Measurements from ENCODE around the gene SOS1.
A peak's percentile ranks its signal among the peaks of the same experiment; 100 is the strongest.
"Not testable (repeated sequence)": the region's sequence is repeated elsewhere in the genome, so short reads cannot be mapped to it uniquely, and the experiment has no call there.

SOS1 gene

GRCh38 chr2:39120771-39121522, at the start of gene SOS1:
TSS of gene SOS1 (minus strand) at chr2:39121051. CDS start at chr2:39120422, 629 bp downstream.
- DNase-seq, result peak; percentile 75

GRCh38 chr2:39164089-39164488, 43.2 kb upstream of the SOS1 start:
- no peak for DNase-seq

DNA sequence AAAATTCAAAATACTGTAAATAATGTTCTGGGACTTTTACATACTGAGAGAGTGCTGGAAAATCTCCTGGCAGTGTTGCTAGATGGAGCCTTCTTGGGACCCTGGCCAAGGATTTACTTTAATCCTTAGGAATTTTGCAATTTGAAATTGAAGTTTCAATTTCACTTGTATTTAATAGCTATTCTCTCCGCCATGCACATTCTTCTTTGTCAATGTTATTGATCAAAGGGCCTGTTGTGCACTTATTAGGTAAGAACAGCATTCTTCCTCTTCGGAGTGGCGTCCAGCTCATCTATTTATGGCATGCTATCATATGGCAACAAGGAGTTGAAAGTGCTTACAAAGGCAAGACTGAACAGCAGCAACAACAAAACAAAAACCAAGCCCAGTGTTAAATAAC, 40.1 kb upstream of the SOS1 start:
- DNase-seq, result no peak

DNA sequence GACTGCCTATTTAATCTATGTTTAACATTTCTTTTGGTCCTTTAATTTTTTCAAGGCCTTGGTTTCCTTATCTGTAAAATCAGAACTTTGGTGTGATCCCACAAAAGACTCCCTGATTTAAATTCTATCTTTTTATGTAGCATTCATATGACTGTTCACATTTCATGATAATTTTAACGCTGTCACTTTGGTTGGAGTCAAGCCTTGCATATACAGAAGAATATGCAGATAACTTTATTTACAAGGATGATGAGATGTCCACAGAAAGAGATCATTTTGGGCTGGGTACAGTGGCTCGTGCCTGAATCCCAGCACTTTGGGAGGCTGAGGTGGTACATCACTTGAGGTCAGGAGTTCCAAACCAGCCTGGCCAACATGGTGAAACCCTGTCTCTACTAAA, 38.4 kb upstream of the SOS1 start:
- no peak for DNase-seq

GRCh38 chr2:39158351-39158750, 37.5 kb upstream of the SOS1 start:
- DNase-seq, result no peak

DNA sequence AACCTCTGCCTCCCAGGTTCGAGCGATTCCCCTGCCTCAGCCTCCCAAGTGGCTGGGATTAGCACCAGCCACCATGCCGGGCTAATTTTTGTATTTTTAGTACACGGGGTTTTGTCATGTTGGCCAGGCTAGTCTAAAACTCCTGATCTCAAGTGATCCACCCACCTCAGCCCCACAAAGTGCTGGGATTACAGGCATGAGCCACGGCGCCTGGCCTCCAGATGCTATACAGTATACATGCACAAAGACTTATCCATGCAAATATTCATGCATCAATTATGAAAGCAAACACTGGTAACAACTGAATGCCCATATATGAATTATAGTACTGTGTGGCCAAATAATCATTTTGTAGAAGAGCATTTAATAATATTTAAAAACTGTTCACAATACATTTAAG, 36.0 kb upstream of the SOS1 start:
- no peak for DNase-seq

- no peak for DNase-seq
Measured at GRCh38 chr2:39156107-39156506, 35.3 kb upstream of the SOS1 start.

- DNase-seq, result not testable (repeated sequence)
Measured at GRCh38 chr2:39155573-39155972, 34.7 kb upstream of the SOS1 start.

DNA sequence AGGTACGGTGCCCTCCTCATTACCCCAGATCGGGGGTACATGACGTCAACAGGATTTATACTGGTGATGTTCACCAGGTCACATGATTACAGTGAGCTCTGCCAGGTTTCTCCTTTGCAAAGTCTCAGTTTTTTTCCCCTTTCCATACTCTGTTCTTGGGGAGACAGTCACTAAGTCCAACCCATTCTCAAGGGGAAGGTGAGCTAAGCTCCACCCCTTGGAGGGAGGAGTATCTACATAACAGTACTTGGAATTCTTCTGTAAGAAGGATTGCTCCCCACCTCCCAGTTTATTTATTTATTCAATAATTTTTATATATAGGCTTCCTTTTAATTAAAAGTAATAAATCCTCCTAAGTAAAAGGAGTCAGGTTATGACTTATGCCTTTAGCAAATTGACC, 34.1 kb upstream of the SOS1 start:
- DNase-seq, result no peak

DNA sequence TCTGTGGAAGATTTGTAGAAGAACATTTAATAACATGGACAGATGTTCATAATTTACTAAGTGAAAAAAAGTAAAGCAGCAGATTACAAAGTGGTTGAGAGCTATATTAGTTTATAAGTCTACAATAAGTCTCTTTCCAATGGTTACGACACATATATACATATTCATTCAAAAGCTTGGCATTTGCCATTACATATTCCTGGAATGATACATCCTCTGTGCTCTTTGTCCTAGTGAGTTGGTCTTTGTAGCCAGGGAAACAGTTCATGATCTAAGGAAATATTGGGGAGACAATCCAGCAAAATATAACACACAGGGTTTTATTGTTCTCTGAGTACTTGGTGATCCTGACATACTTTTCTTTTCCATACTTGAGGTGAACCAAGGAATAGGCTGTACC, 32.5 kb upstream of the SOS1 start:
- DNase-seq, result no peak

DNA sequence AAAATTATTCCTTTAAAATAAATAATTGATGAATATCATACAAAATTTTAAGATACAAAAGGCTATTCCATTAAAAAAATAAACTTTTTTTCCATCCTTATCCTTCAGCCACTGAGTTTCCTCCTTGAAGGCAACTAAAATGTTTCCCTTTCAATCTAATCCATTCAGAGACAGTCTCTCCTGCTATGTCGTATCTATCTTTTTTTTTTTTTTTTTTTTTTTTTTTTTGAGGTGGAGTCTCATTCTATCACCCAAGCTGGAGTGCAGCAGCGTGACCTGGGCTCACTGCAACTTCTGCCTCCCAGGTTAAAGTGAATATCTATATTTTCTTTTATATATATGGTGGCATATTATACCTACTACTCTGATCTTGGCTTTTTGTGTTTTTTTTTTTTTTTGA, 31.7 kb upstream of the SOS1 start:
- no peak for DNase-seq

- peak; percentile 24 for DNase-seq
Measured at GRCh38 chr2:39150890-39151497, 30.1 kb upstream of the SOS1 start.

GRCh38 chr2:39150102-39150562, 29.3 kb upstream of the SOS1 start:
- DNase-seq, result no peak

- no peak for DNase-seq
Measured at GRCh38 chr2:39146630-39147029, 25.8 kb upstream of the SOS1 start.

DNA sequence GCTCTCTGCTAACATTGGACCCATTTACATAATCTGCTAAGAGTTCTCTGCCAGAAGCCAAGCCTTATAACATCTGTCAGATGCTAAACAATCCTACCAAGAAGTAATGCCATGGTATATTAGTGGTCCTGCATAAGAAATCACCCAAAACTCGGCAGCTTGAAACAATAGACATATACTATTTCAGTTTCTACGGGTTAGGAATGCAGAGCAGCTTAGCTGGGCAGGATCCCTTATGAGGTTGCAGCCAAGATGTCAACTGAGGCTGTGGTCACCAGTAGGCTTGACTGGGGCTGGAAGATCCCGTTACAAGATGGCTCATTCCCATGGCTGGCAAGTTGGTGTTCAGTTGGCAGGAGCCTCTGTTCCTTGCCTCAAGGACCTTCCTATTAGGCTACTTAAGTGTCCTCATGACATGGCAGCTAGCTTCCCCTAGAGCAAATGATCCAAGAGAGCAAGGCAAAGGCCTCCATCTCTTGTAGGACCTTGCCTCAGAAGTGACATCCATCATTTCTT, 25.1 kb upstream of the SOS1 start:
- no peak for DNase-seq

GRCh38 chr2:39144416-39144815, 23.6 kb upstream of the SOS1 start:
- DNase-seq, result no peak

DNA sequence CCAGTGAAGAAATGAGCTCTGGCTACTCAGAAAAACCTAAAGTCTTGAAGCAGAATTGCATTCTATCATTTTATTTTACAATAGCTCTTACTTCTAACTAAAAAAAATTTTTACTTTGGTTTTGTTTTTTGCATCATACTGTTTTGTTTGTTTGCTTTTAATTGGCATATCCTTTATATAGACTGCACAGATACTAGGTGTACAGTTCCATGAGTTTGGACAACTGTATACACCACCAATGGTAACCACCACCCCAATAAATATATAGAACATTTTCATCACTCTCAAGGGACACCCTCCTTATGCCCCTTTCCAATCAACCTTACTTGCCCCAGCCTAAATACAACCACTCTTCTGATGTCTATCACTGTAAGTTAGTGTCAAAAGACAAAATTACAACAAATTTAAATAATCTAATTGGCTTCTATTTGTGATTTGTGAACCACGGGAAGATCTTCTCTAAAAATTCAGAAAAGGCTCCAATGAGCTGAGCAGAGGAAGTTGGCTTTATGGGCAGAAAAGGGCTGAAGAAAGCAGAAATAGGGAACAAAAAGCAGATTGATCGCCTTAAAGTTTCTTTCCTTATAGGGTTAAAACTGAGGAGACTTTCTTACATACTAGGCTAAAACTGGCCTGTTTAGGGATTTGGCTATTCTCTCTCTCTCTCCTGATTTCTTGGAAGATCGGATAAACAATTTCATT, 22.2 kb upstream of the SOS1 start:
- no peak for DNase-seq

GRCh38 chr2:39141334-39142271, 20.8 kb upstream of the SOS1 start:
- no peak for DNase-seq

GRCh38 chr2:39140948-39141333, 20.1 kb upstream of the SOS1 start:
- not testable (repeated sequence) for DNase-seq

- DNase-seq, result no peak
Measured at GRCh38 chr2:39140322-39140847, 19.5 kb upstream of the SOS1 start.

- DNase-seq, result no peak
Measured at GRCh38 chr2:39139511-39140237, 18.8 kb upstream of the SOS1 start.

DNA sequence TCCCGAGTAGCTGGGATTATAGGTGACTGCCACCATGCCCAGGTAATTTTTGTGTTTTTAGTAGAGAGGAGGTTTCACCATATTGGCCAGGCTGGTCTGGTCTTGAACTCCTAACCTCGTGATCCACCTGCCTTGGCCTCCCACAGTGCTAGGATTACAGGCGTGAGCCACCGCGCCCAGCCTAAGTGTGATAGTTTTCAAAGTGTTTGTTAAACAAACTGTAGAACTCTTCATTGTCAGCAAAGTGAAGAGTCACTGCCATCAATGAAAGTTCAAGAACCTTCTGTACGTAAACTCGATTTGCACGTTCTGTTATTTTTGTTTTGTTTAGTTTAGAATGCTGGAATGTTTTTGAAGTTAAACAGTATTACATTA, 18.0 kb upstream of the SOS1 start:
- DNase-seq, result no peak

All from NCI-H2029 treated with DMSO at 0.1 percent for 48 hours (cell line).